Activated CD4-positive, alpha-beta T cell treated with anti-CD3 and anti-CD28 coated beads for 36 hours (primary cell): Measurements from ENCODE around the gene ARSK. TPM values are rescaled to one million over a fixed set of nuclear protein-coding genes. Genes with fewer than 3 reads are reported as not detected.

Source experiments
- ATAC-seq: fragments of 200-7000 bp; cut with Tn5 transposase; one replicate; pipeline ENCODE4 v1.10.0; 2021; ENCODE audit warnings: mild to moderate bottlenecking, moderate library complexity
- CTCF ChIA-PET: fragments of 350-600 bp; sonication (Branson Sonifier 250); formaldehyde crosslinking; loops from one replicate; lab custom pipeline; 2021; ENCODE audit warnings: antibody characterized with exemption; lab: Charles Lee
- POLR2A ChIA-PET: fragments of 350-600 bp; sonication (Branson Sonifier 250); formaldehyde crosslinking; loops from one replicate; lab custom pipeline; 2021; ENCODE audit warnings: antibody characterized with exemption, inconsistent platforms; lab: Charles Lee
- DNase-seq: peaks from one replicate; pipeline ENCODE4 v3.0.0-alpha.2; 2020
- H3K27ac Mint-ChIP-seq: one replicate; pipeline ENCODE4 v1.8.0; 2021; ENCODE audit warnings: mixed read lengths
- H3K27me3 Mint-ChIP-seq: one replicate; pipeline ENCODE4 v1.8.0; 2021; ENCODE audit warnings: mixed read lengths
- H3K36me3 Mint-ChIP-seq: one replicate; pipeline ENCODE4 v1.8.0; 2021; ENCODE audit warnings: low read depth, mixed read lengths
- H3K4me1 Mint-ChIP-seq: one replicate; pipeline ENCODE4 v1.8.0; 2021; ENCODE audit warnings: mixed read lengths
- H3K4me3 Mint-ChIP-seq: one replicate; pipeline ENCODE4 v1.8.0; 2021; ENCODE audit warnings: mild to moderate bottlenecking, moderate library complexity, mixed read lengths
- H3K9me3 Mint-ChIP-seq: one replicate; pipeline ENCODE4 v1.8.0; 2021; ENCODE audit warnings: low read depth, mixed read lengths
- intact Hi-C, 2 experiments: fragments of 100-400 bp; cut with DNase I in 1 of 2; cut with micrococcal nuclease in 1 of 2; formaldehyde crosslinking; loops; one replicate each; pipeline versions ENCODE4 v1.14.2 to v1.15.1; 2022 to 2024; cut with DNase I, micrococcal nuclease
- total RNA-seq, 2 experiments: library from RNA; stranded (reverse); gene quantifications; one replicate each; pipeline ENCODE4 v1.2.3, GENCODE V29; 2021

ARSK gene
- total RNA-seq, 2 experiments from 2014 or later = 4.6 to 5.3 TPM

DNA sequence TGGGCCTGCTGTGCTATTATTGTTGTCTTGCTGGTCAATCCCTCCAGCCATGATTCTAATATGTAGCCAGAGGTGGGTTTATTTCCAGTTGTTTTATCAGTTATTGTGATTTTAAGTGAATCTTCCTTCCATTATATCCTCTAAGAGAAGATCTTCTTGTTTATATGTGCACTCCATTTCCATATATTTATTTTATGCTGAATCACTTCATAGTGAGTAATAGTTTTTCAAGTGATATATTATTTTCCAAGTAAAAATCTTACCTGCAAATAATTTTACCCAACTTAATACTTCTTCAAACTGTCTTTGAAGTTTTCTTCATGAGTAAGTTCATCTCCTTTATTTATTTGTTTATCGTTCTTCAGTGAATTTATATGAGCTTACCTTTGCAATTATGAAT is 51.5 kb downstream of the ARSK start:
- H3K36me3 Mint-ChIP-seq = peaks cover 8% of the 10 kb centered on the region
- H3K4me3 Mint-ChIP-seq = no peak overlapping the region
- no peak for ATAC-seq
- DNase-seq = no peak
- H3K27me3 Mint-ChIP-seq = no peaks in the 10 kb centered on the region
- no peaks in the 10 kb centered on the region for H3K4me1 Mint-ChIP-seq
- POLR2A ChIA-PET = no interaction called here
- no peaks in the 10 kb centered on the region for H3K9me3 Mint-ChIP-seq
- intact Hi-C loops = no loop called here
- CTCF ChIA-PET = interaction anchor here (1.5 to 1.7 kb wide), 2 partner anchors 16 to 25 kb away, joined by 4 to 6 read pairs; no protein-coding TSS in a partner anchor
- H3K27ac Mint-ChIP-seq = no peak overlapping the region

- ATAC-seq (no peak), DNase-seq (no peak)
- Mint-ChIP-seq H3K27me3 (no peaks in the 10 kb centered on the region), H3K4me1 (peaks cover 5% of the 10 kb centered on the region), H3K27ac (no peak overlapping the region), H3K36me3 (peaks cover 18% of the 10 kb centered on the region), H3K9me3 (peaks cover 7% of the 10 kb centered on the region), H3K4me3 (no peak overlapping the region)
- intact Hi-C loops = no loop called here
- ChIA-PET POLR2A (no interaction called here), CTCF (interaction anchor here (0.6 to 1.8 kb wide), 2 partner anchors 10 to 12 kb away, joined by 3 to 4 read pairs; no protein-coding TSS in a partner anchor)
These were observed 54.8 kb downstream of the ARSK start for GRCh38 chr5:95609711-95610110.

GRCh38 chr5:95610546-95610945 is 55.6 kb downstream of the ARSK start:
- Mint-ChIP-seq H3K4me3 (no peak overlapping the region), H3K9me3 (peaks cover 7% of the 10 kb centered on the region), H3K27me3 (no peaks in the 10 kb centered on the region), H3K4me1 (peaks cover 11% of the 10 kb centered on the region), H3K36me3 (peaks cover 17% of the 10 kb centered on the region), H3K27ac (no peak overlapping the region)
- intact Hi-C loops = no loop called here
- ChIA-PET CTCF (interaction anchor here (1.8 kb wide), 1 partner anchor 11 kb away, joined by 4 read pairs; no protein-coding TSS in a partner anchor), POLR2A (no interaction called here)
- DNase-seq (no peak), ATAC-seq (no peak)

DNA sequence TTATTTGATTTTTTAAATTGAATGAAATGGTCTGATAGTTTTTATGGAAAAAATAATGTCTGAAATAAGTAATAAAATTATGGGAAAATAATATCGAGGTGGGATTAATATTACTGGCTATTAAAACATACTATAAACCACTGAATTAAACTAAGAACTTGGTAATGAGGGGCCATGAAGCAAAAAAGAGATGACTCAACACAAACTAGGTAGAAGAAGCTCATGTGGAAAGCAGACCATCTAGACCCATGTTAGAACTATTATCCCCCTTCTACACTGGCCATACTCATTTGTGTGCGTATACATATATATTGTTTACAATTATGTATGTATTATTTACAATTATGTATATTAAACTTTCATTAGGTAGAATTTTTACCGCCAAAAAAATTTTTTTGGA is 56.5 kb downstream of the ARSK start:
- H3K36me3 Mint-ChIP-seq = peaks cover 17% of the 10 kb centered on the region
- DNase-seq = no peak
- ATAC-seq = no peak
- peaks cover 7% of the 10 kb centered on the region for H3K9me3 Mint-ChIP-seq
- CTCF ChIA-PET = interaction anchor here (0.7 to 1.8 kb wide), 2 partner anchors 9 to 12 kb away, joined by 3 to 4 read pairs; no protein-coding TSS in a partner anchor
- POLR2A ChIA-PET = no interaction called here
- H3K4me3 Mint-ChIP-seq = no peak overlapping the region
- no peak overlapping the region for H3K27ac Mint-ChIP-seq
- no peaks in the 10 kb centered on the region for H3K27me3 Mint-ChIP-seq
- intact Hi-C loops = no loop called here
- H3K4me1 Mint-ChIP-seq = peaks cover 11% of the 10 kb centered on the region

DNA sequence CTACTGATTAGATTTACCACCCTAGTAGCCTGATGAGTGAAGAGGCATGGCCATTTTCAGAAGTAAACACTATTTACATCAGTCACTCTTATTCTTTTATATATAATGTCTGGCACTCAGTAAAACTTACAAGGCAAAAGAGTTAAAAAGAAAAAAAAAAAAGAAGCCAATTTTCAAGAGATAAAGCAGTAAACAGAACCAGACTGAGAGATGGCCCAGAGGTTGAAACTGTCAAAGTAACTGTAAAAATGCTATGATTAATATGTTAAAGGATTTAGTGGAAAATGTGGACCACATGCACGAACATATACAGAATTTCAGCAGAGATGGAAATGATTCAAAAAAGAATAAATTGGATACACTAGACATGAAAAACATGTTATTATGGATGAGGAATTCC is 58.6 kb downstream of the ARSK start:
- Mint-ChIP-seq H3K27me3 (no peaks in the 10 kb centered on the region), H3K27ac (no peak overlapping the region), H3K4me1 (peaks cover 22% of the 10 kb centered on the region), H3K36me3 (peaks cover 17% of the 10 kb centered on the region), H3K9me3 (peaks cover 7% of the 10 kb centered on the region), H3K4me3 (no peak overlapping the region)
- DNase-seq (no peak), ATAC-seq (no peak)
- POLR2A ChIA-PET = no interaction called here
- intact Hi-C loops = no loop called here
- CTCF ChIA-PET = interaction anchor here (0.9 to 1.1 kb wide), 2 partner anchors 10 to 37 kb away, joined by 3 read pairs; no protein-coding TSS in a partner anchor

DNA sequence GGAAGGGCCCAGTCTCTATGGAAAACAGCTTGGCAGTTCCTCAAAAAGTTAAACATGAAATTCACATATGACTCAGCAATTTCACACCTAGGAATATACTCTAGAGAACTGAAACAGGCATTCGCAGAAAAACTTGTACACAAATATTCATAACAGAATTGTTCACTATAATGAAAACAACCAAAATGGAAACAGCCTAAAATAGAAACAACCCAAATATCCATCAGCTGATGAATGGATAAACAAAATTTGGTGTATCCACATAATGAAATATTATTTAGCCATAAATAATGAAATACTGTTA is 60.2 kb downstream of the ARSK start:
- Mint-ChIP-seq H3K4me3 (no peak overlapping the region), H3K4me1 (peaks cover 38% of the 10 kb centered on the region), H3K27ac (no peak overlapping the region), H3K36me3 (peaks cover 19% of the 10 kb centered on the region), H3K27me3 (no peaks in the 10 kb centered on the region), H3K9me3 (peaks cover 7% of the 10 kb centered on the region)
- ChIA-PET POLR2A (no interaction called here), CTCF (no interaction called here)
- intact Hi-C loops = loop anchor here (1.0 kb wide), 1 partner anchor 24 kb away; no protein-coding TSS in a partner anchor
- peak; percentile 31 for ATAC-seq
- no peak for DNase-seq

DNA sequence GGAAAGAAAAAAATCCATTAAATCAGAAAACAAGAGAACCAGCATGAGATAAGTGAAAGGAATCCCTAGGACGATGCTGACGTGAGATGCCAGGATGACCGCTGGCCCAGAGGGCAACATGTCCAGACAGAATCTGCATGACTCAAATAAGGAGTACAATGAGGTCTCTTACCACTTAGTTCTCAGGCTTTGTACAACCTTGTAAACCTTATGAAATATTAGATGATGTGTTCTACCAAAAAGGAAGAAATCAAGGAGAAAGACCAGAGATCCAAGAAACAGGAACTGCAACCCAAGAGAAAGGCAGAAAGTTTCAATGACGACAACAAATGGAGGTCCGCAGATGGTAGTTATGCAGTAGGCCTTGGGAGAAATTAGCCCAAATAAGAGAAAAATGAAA is 62.2 kb downstream of the ARSK start:
- Mint-ChIP-seq H3K9me3 (peaks cover 7% of the 10 kb centered on the region), H3K36me3 (peaks cover 19% of the 10 kb centered on the region), H3K27ac (no peak overlapping the region), H3K4me1 (peaks cover 45% of the 10 kb centered on the region), H3K27me3 (no peaks in the 10 kb centered on the region), H3K4me3 (no peak overlapping the region)
- intact Hi-C loops = no loop called here
- DNase-seq (no peak), ATAC-seq (no peak)
- POLR2A ChIA-PET = no interaction called here
- CTCF ChIA-PET = interaction anchor here (0.6 kb wide), 1 partner anchor 28 kb away, joined by 3 read pairs; no protein-coding TSS in a partner anchor

DNA sequence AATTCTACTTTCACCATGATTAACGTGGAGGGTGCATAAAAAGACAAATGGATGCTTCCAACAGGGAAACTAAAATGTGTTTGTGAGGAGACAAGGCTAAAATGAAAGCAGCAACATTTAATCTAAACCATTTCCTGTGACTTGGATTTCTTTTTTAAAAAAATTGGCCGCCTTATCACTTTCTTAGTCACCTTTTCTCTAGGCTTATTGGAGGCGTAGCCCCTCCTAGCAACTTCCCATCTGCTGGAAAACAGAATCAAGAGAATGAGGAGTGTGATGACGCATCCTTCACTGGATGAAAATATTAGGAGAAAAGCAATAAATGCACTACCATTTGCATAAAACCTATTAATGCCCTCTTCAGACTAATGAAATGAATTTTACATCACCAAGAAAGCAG is 64.2 kb downstream of the ARSK start:
- peaks cover 54% of the 10 kb centered on the region for H3K4me1 Mint-ChIP-seq
- ChIA-PET POLR2A (no interaction called here), CTCF (no interaction called here)
- H3K9me3 Mint-ChIP-seq = no peaks in the 10 kb centered on the region
- intact Hi-C loops = no loop called here
- H3K36me3 Mint-ChIP-seq = peaks cover 4% of the 10 kb centered on the region
- H3K27ac Mint-ChIP-seq = peak overlapping the region; percentile 73
- DNase-seq (no peak), ATAC-seq (no peak)
- no peaks in the 10 kb centered on the region for H3K27me3 Mint-ChIP-seq
- peak overlapping the region; percentile 75 for H3K4me3 Mint-ChIP-seq

- DNase-seq (no peak), ATAC-seq (no peak)
- Mint-ChIP-seq H3K9me3 (no peaks in the 10 kb centered on the region), H3K27me3 (no peaks in the 10 kb centered on the region), H3K4me1 (peaks cover 53% of the 10 kb centered on the region), H3K4me3 (peak overlapping the region; percentile 75), H3K27ac (peak overlapping the region; percentile 73), H3K36me3 (peaks cover 3% of the 10 kb centered on the region)
- intact Hi-C loops = loop anchor here in 1 of 2 experiments (1.0 to 10.0 kb wide), 4 partner anchors 27 to 1185 kb away; partner anchors contain the start of genes ERAP1, RFESD and SKIC3
- ChIA-PET CTCF (no interaction called here), POLR2A (no interaction called here)
These were observed 64.7 kb downstream of the ARSK start for GRCh38 chr5:95619514-95620029.

- CTCF ChIA-PET = interaction anchor here (0.6 to 4.0 kb wide), 3 partner anchors 9 to 11 kb away, joined by 3 to 26 read pairs (median 3); no protein-coding TSS in a partner anchor
These were observed 65.3 kb downstream of the ARSK start, which contains the start of gene GPR150 for GRCh38 chr5:95620030-95620869. GPR150 (plus strand) TSS chr5:95620087; CDS start chr5:95620276, 189 bp downstream.

More at GRCh38 chr5:95620030-95620869, 65.3 kb downstream of the ARSK start, which contains the start of gene GPR150:
- no peaks in the 10 kb centered on the region for H3K27me3 Mint-ChIP-seq
- peak within 1 kb of the TSS; percentile 75 for H3K4me3 Mint-ChIP-seq
- POLR2A ChIA-PET = no interaction called here
- peak; percentile 65 for ATAC-seq
- DNase-seq = peak; percentile 81
- H3K4me1 Mint-ChIP-seq = peaks cover 47% of the 10 kb centered on the region
- H3K9me3 Mint-ChIP-seq = no peaks in the 10 kb centered on the region
- H3K27ac Mint-ChIP-seq = peak within 1 kb of the TSS; percentile 73
- intact Hi-C loops = loop anchor here in 1 of 2 experiments (1.0 to 10.0 kb wide), 4 partner anchors 26 to 1185 kb away; partner anchors contain the start of genes ERAP1, RFESD and SKIC3
- H3K36me3 Mint-ChIP-seq = peaks cover 2% of the 10 kb centered on the region
